OCI-LY1 (cell line): ENCODE results near the gene NECTIN1.

ENCODE experiments used
- H2AFZ ChIP-seq: fragments of 200-600 bp; sonication (generic), shearing (Covaris generic); 2 replicates; pipeline ENCODE4 v1.6.0; 2014; ENCODE audit warnings: antibody characterized with exemption, mild to moderate bottlenecking, low read length
- H3F3A ChIP-seq: fragments of 200-600 bp; sonication (generic), shearing (Covaris generic); 2 replicates; pipeline ENCODE4 v1.6.0; 2014; ENCODE audit warnings: mild to moderate bottlenecking, antibody characterized with exemption, low read length, moderate library complexity; ENCODE audit not compliant: insufficient read depth
- H3K27ac ChIP-seq: fragments of 200-600 bp; sonication (generic); 2 replicates; pipeline ENCODE4 v1.5.1; 2014; ENCODE audit warnings: low read length, mixed run types, mild to moderate bottlenecking, low read depth; ENCODE audit not compliant: poor library complexity, severe bottlenecking
- H3K27me3 ChIP-seq: fragments of 200-600 bp; sonication (generic); 2 replicates; pipeline ENCODE4 v1.6.0; 2014; ENCODE audit warnings: antibody characterized with exemption, mild to moderate bottlenecking, low read length, moderate library complexity; ENCODE audit not compliant: insufficient read depth
- H3K36me3 ChIP-seq: fragments of 200-600 bp; sonication (generic); 2 replicates; pipeline ENCODE4 v1.6.1; 2014; ENCODE audit warnings: mild to moderate bottlenecking, antibody characterized with exemption, low read length, moderate library complexity, mixed read lengths; ENCODE audit not compliant: insufficient read depth
- H3K4me1 ChIP-seq: fragments of 200-600 bp; sonication (generic); 2 replicates; pipeline ENCODE4 v1.5.1; 2014; ENCODE audit warnings: mild to moderate bottlenecking, low read length, moderate library complexity; ENCODE audit not compliant: insufficient read depth, severe bottlenecking
- H3K4me2 ChIP-seq: fragments of 200-600 bp; sonication (generic), shearing (Covaris generic); 2 replicates; pipeline ENCODE4 v1.6.1; 2014; ENCODE audit warnings: low read length
- H3K4me3 ChIP-seq: fragments of 200-600 bp; sonication (generic); 2 replicates; pipeline ENCODE4 v1.5.1; 2014; ENCODE audit warnings: low read length, low read depth, mild to moderate bottlenecking, mixed read lengths; ENCODE audit not compliant: poor library complexity, severe bottlenecking
- H3K79me2 ChIP-seq: fragments of 200-600 bp; shearing (Covaris generic); 2 replicates; pipeline ENCODE4 v1.6.1; 2016; ENCODE audit warnings: mixed run types, low read length, mixed read lengths; ENCODE audit not compliant: insufficient read depth
- H3K9ac ChIP-seq: fragments of 200-600 bp; sonication (generic), shearing (Covaris generic); 2 replicates; pipeline ENCODE4 v1.6.1; 2014; ENCODE audit warnings: mild to moderate bottlenecking, low read length, mixed read lengths
- H3K9me2 ChIP-seq: fragments of 200-600 bp; sonication (generic), shearing (Covaris generic); 2 replicates; pipeline ENCODE4 v1.6.1; 2014; ENCODE audit warnings: low read depth, mild to moderate bottlenecking, low read length, mixed read lengths
- H3K9me3 ChIP-seq: fragments of 200-600 bp; shearing (Covaris generic); 2 replicates; pipeline ENCODE4 v1.6.1; 2014; ENCODE audit warnings: low read length, mixed read lengths
- H4K20me1 ChIP-seq: fragments of 200-600 bp; sonication (generic), shearing (Covaris generic); 2 replicates; pipeline ENCODE4 v1.6.0; 2016; ENCODE audit warnings: mild to moderate bottlenecking, low read length; ENCODE audit not compliant: insufficient read depth
- EZH2 ChIP-seq: fragments of 200-600 bp; sonication (generic), shearing (Covaris generic); IDR thresholded peaks from 2 replicates; pipeline ENCODE4 v1.8.0; 2017; ENCODE audit warnings: borderline replicate concordance, mixed run types, mild to moderate bottlenecking, antibody characterized with exemption, low read length, moderate library complexity, mixed read lengths
- TF ChIP-seq, protein P1 (sequence below): fragments of 200-600 bp; sonication (generic), shearing (Covaris generic); IDR thresholded peaks from 2 replicates; pipeline ENCODE4 v1.5.1; 2017; ENCODE audit warnings: mild to moderate bottlenecking, antibody characterized with exemption, low read length, moderate library complexity, mixed read lengths

Gene NECTIN1

DNA sequence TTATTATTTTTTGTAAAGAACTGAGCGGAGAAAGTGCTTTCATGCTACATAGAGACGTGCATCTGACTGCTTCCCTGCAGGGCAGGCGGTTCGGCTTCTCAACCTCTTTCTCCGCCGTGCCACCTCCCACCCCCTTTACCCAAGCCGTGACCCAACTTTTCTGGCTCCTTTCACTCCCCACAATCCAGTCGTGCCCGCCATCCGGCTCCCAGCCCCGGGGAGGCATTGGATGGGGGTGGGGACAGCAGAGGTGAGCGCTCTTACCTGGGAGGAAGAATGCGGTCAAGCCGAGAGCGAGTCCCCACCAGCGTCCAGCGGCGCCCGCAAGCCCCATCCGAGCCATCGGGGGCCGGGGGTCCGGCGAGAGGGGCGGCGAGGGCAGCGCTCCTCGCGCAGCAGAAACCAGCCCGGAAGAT lies 781 bp downstream of the NECTIN1 start:
- Histone ChIP-seq H3K9ac (no peak overlapping the region), H2AFZ (no peak overlapping the region), H3K9me2 (no peaks in the 10 kb centered on the region), H3F3A (no peaks in the 10 kb centered on the region), H3K27ac (no peak overlapping the region), H3K4me3 (no peak overlapping the region), H3K27me3 (no peaks in the 10 kb centered on the region), H3K9me3 (no peaks in the 10 kb centered on the region), H4K20me1 (no peaks in the 10 kb centered on the region), H3K4me1 (no peaks in the 10 kb centered on the region), H3K79me2 (no peaks in the 10 kb centered on the region), H3K4me2 (no peak overlapping the region), H3K36me3 (no peaks in the 10 kb centered on the region)
- TF ChIP-seq, protein P1, sequence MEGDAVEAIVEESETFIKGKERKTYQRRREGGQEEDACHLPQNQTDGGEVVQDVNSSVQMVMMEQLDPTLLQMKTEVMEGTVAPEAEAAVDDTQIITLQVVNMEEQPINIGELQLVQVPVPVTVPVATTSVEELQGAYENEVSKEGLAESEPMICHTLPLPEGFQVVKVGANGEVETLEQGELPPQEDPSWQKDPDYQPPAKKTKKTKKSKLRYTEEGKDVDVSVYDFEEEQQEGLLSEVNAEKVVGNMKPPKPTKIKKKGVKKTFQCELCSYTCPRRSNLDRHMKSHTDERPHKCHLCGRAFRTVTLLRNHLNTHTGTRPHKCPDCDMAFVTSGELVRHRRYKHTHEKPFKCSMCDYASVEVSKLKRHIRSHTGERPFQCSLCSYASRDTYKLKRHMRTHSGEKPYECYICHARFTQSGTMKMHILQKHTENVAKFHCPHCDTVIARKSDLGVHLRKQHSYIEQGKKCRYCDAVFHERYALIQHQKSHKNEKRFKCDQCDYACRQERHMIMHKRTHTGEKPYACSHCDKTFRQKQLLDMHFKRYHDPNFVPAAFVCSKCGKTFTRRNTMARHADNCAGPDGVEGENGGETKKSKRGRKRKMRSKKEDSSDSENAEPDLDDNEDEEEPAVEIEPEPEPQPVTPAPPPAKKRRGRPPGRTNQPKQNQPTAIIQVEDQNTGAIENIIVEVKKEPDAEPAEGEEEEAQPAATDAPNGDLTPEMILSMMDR: no peak
- TF ChIP-seq EZH2: no peak

DNA sequence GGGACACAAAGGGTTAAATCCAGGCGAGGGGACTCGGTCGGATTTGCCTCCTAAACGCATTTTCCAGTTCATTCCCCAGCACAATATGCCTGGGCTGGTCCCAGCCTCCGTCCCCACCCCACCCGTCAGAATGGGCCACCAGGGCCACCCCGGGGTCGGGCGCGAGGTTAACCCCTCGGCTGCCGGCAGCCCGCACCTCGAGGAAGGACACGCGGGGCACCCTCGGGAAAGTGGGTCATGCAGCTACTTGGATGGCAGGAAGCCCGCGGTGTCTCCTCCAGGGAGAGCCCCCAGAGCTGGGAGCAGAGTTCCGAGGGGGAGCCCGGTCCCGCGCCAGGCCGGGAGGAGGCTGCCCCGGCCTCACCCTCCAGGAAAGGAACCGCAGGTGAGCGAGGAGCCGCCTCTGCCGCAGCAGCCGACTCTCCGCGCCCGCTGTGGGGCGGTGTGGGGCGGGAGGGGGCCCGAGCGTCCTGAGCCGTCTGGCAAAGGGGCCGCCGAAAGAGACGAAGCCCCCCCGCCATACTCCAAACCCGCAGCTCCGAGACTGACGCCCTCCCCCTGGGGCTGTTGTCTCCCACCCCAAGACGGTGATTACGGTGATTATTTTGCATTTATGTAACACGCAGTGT lies 1.4 kb downstream of the NECTIN1 start:
- Histone ChIP-seq H3K4me3 (no peak overlapping the region), H3K9ac (no peak overlapping the region), H3K4me1 (no peaks in the 10 kb centered on the region), H3F3A (no peaks in the 10 kb centered on the region), H2AFZ (no peak overlapping the region), H3K9me3 (no peaks in the 10 kb centered on the region), H4K20me1 (no peaks in the 10 kb centered on the region), H3K27ac (no peak overlapping the region), H3K27me3 (no peaks in the 10 kb centered on the region), H3K79me2 (no peaks in the 10 kb centered on the region), H3K9me2 (no peaks in the 10 kb centered on the region), H3K4me2 (no peak overlapping the region), H3K36me3 (no peaks in the 10 kb centered on the region)
- no peak for TF ChIP-seq EZH2
- TF ChIP-seq, protein P1: no peak

DNA sequence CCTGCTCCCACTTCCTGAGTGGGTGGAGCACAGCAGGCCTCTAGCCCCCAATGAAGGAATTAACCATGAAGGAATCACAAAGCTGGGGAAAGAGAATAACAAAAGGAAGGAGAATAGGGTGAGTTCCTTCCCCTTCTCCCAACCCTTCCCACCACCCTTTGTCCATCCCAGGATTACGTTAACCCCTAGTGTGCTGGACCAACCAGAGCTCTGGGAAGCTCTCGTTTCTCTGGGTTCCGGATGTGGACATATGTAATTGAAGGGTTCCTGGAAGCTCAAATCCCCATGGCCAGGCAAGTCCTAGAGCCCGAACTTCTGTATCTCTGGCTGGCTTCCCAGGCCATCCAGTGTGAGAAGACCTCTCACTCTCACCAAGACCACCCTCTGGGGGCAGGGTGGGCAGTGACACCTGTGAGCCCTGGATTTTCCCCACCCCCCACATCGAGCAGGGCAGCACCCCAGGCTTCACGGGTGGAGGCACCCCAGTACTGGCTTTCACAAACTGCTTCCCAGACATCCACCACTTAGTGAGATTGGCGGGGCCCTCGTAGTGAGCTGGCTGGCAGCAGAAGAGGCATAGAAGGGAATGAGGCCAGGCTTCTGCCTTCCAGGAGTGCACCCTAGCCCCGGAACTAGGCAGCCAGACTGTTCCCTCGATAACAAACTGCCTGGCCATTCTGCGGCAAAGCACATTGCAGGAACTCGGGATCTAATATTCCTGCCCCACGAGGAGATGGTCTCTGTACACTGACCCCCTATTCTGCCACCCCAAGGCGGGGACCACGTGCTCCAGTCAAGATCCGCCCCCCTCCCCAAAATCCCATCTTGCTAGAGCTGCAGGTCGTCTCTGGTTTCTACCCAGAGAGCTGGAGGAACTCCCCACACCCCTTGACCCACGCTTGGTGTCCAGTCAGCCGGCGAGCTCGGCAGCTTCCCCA lies 2.1 kb downstream of the NECTIN1 start:
- Histone ChIP-seq H3F3A (no peaks in the 10 kb centered on the region), H3K27ac (no peak overlapping the region), H3K79me2 (no peaks in the 10 kb centered on the region), H2AFZ (no peak overlapping the region), H3K4me1 (no peaks in the 10 kb centered on the region), H3K9me3 (no peaks in the 10 kb centered on the region), H3K4me2 (no peak overlapping the region), H4K20me1 (no peaks in the 10 kb centered on the region), H3K27me3 (no peaks in the 10 kb centered on the region), H3K9ac (no peak overlapping the region), H3K4me3 (no peak overlapping the region), H3K9me2 (no peaks in the 10 kb centered on the region), H3K36me3 (no peaks in the 10 kb centered on the region)
- TF ChIP-seq, protein P1: no peak
- TF ChIP-seq EZH2: no peak
